GM21360 (cell line): ENCODE measurements around the gene SIGLEC8.
A peak's percentile ranks its signal among the peaks of the same experiment; 100 is the strongest.
"Not testable (repeated sequence)": the region's sequence is repeated elsewhere in the genome, so short reads cannot be mapped to it uniquely, and the experiment has no call there.

Source experiments
- ATAC-seq: cut with Tn5 transposase; IDR thresholded peaks from one replicate; pipeline ENCODE4 v1.9.1; 2021; ENCODE audit warnings: mild to moderate bottlenecking, moderate library complexity; ENCODE audit not compliant: unreplicated experiment

SIGLEC8 gene

DNA sequence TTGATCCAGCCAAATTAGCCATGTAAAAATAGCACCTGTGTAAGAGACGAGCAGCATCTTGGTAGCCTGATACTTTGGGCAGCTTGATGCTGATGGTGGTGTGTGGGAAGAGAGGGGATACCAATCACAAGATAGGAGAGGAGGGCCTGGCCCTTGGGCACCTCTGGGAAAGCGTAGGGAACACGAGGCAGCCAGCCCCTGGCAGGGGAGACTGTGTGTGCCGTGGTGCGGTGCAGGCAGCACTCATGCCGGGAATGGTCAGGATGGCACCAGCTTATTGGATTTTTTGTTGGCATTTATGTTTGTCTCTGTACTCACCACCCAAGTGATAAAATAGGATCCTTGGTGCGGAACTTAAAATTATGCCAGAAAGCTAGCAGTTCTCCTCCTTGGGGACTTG is 10.2 kb downstream of the SIGLEC8 start:
- ATAC-seq, result no peak

DNA sequence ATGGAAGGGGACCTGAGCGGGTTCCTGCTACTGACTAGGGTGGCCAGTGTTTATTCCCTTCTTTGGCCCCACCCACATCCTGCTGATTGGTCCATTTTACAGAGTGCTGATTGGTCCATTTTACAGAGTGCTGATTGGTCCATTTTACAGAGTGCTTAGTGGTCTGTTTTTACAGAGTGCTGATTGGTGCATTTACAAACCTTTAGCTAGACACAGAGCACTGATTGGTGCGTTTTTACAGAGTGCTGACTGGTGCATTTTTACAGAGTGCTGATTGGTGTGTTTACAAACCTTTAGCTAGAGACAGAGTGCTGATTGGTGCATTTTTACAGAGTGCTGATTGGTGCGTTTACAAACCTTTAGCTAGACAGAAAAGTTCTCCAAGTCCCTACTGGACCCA is 10.7 kb downstream of the SIGLEC8 start:
- not testable (repeated sequence) for ATAC-seq

DNA sequence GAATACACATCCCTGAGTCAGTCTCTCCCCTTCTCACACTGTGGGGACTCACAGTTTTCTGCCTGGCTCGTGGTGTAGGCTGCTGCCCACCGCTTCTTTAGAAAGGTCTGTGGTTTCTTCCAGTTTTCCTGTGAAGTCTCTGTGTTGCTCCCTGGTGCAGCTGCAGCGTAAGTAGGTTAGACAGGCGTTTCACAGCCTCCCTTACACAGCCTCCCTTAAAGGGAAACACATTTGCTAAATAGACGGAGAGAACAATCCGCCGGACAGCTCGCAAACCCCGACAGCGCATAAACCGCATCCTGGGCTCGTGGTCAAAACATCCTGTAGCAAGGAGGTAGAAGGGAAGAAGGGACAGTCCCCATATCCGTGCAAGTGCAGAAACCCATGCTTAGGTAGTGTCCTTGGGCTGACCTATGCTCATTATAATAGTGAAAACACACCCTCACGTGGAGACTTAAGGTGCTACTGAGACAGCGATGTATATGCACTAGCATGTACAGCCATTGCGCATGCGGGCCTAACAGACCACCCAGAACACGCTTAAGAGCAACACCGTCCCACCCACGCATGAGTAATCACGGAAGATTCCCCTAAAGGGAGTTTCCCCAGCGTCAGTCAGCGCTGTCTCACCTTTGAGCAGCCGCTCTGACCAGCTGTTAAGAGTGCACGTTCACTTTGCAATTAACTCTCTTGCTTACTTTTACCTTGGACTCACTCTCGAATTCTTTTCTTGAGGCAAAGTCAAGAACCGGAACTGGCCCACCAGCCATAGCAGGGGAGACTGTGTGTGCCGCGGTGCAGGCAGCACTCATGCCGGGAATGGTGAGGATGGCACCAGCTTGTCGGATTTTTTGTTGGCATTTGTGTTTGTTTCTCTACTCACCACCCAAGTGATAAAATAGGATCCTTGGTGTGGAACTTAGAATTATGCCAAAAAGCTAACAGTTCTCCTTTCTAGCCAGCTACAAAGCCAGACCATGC is 16.6 kb downstream of the SIGLEC8 start:
- peak; percentile 90 for ATAC-seq

DNA sequence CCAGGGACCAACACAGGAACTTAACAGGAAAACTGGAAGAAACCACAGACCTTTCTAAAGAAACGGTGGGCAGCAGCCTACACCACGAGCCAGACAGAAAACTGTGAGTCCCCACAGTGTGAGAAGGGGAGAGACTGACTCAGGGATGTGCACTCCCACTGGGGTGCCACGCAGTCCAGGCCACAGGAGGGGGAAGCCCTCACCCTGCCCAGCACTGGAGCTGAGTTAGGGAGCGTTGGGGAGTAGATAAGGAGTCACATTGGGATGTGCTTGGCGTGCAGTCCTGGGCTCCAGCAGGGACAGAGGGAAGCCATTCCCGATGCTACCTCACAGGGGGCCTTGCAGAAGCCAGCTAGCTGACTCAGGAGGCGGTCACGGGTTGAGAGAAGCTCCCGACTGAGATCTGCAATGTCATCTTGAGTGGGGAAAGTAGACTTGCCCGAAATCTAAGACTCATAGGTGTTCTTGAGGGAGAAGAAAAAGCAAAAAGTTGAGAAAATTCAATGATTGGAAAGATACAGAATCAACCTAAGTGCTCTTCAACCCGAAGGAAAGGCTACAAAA is 17.3 kb downstream of the SIGLEC8 start:
- ATAC-seq, result no peak

DNA sequence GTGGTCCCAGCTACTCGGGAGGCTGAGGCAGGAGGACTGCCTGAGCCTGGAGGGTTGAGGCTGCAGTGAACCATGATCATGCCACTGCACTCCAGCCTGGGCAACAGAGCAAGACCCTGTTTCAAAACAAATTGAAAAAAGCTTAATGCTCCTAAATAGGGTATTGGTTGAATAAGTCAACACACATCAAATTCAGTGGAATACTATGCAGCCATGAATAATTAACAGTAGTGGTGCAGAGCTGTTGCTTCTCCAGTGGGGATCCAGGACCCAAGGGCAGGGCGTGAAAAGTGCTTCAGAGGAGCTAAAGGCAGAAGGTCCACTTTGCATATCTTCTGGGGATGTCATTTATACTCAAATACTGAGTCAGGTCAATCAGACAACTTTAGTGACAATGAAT is 18.2 kb downstream of the SIGLEC8 start:
- ATAC-seq, result no peak

DNA sequence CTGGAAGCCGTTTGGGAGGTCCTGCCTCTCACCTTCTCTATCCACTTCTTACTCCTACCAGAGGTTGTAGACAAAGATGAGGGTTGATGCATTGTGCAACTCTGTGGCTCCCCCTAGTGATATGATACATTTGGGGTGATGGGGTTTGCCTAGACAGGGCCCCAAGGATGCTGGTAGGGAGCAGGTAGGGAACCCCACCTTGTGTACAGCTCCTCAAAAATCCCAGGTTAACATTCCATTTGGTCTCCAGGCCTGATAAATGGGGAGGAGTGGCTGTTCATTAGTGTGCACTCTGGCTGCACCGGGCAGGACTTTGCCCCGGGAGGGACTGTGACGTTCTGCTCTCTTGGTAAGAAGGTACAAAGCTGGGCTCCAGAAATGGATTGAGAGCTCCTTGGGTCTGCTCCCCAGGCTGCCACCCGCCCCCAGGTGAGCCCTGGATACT is 19.2 kb downstream of the SIGLEC8 start:
- ATAC-seq, result no peak

DNA sequence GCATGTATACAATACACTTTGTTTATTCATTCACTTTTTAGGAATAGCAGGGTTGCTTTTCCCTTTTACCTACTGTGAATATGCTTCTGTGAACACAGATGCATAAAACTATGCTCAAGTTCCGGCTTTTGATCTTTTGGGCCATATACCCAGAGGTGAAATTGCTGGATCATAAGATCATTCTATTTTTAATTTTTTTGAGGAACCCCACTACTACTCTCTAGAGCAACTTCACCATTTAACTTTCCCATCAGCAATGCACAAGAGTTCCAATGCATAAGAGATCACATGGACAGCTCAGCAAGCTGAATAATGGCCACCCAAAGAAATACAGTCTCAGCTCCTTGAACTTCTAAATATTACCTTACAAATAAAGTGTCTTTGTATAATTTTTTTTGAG is 23.8 kb downstream of the SIGLEC8 start:
- no peak for ATAC-seq

DNA sequence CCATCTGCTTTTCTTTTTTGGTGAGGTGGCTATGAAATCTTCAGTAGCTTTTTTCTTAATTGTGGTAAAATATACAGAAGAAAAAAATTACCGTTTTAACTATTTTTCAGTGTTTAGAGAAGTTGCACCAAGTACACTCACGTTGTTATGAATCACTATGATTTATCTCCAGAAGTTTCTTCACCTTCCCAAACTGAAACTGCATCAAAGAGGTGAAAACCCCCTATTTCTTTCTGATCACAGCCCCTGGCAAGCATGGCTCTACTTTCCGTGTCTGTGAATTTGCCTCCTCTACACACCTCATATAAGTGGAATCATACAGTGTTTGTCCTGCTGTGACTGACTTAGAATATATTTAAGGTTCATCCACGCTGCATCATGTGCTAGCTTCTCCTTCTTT is 25.2 kb downstream of the SIGLEC8 start:
- no peak for ATAC-seq

DNA sequence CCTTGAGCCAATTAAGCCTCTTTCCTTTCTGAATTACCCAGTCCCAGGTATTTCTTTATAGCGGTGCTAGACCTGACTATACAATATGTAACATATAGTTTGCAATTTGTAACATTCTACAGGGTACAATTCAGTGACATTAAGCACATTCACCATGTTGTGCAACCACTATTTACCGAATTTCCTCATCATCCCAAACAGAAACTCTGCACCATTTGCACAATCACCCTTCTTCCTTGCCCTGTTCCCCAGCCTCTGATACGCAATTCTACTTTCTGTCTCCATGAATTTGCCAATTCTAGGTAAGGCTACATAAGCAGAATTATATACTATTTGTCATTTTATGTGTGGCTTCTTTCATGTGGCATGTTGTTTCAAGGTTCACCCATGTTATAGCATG is 27.1 kb downstream of the SIGLEC8 start:
- no peak for ATAC-seq

DNA sequence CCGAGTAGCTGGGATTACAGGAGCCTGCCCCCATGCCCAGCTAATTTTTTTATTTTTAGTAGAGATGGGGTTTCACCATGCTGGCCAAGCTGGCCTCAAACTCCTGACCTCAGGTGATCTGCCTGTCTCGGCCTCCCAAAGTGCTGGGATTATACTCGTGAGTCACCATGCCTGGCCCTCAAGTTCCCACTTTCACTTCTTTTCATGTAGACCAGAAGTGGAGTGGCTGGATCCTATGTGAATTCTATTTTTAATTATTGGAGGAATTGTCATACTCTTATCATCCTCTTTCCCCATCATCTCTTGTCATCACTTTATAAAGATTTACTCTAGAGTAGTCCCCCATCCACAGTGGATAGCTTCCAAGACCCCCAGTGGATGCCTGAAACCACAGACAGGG is 28.0 kb downstream of the SIGLEC8 start:
- ATAC-seq, result no peak

DNA sequence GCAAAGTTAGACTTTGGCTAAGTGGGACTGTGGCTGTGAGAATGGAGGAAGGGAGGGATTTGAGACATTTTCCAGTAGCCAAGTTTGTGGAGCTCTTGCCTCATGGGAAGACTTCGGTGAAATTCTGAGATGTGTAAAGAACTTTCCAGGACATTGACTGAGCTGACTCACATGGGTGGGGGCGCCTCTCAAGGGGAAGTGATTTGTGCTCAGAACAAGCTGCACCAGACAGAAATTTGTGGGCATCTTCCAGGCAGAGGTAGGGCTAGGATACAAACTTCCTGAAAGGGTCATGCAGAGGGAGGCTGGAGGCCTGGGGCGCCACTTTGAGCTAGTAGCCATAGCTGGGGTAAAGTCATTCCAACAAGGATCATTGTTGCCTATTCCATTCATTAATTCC is 31.1 kb downstream of the SIGLEC8 start:
- no peak for ATAC-seq

DNA sequence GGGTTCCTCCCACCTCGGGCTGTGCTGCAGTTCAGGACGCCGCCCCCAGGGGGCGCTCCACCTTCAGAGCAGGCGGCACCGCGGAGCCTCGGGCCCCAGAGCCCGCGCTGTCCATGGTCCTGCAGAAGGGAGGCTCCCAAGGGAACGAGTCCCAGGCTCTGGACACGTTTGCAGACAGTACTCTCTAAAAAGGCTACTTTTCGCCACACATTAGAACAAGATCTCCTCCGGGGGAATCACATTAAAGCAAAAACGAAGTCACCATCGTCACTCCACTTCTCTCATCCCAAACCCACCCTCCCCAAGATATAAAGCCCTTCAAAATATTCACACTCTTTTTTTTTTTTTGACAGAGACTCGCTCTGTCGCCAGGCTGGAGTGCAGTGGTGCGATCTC is 36.2 kb downstream of the SIGLEC8 start:
- no peak for ATAC-seq

DNA sequence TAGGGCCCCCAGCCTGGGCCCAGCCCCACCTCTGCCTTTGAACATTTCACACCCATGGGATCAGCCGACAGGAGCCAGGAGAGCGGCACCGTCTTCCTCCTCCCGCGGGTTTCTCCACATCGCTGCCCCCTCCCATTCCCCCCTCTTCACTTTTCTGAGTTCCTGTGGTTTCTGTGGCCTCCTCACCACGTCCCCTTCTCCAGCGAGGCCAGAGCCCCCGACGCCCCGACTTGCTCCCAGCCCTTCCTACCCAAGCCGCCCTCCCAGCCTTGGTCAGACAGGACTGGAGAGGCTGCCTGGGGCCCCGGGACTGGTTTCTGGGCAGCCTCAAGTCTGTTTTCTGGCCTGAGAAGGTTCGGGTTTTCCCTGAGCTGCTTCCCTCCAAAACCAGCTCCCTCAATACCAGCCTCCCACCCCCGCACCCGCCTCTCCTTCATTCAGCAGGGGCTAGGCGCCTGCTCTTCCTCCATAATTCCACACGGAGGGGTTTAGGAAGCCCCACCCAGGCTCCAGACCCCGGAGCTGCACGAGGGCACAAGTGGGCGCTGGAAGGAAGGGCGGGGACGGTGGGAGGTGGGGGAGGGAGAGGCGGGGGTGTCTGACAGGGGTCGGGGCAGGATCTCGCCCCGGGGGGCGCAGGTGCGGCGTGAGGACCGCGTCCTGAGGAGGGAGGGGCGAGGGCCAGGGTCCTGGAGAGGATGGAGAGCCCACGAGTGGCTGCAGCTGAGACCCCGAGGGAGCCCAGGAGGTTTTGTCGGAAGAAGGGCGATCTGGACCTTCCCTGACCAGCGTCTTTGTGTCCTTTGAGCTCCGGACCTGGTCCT is 36.8 kb downstream of the SIGLEC8 start:
- ATAC-seq, result no peak

DNA sequence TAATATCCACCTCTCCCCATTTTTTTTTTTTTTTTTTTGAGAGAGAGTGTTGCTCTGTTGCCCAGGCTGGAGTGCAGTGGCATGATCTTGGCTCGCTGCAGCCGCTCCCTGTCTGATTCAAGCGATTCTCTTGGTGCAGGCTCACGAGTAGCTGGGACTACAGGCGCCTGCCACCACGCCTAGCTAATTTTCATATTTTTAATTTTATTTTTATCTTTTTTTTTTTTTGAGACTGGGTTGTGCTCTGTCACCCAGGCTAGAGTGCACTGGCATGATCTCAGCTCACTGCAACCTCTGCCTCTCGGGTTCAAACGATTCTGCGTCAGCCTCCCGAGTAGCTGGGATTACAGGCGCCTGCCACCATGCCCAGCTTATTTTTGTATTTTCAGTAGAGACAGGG is 37.7 kb downstream of the SIGLEC8 start:
- not testable (repeated sequence) for ATAC-seq

DNA sequence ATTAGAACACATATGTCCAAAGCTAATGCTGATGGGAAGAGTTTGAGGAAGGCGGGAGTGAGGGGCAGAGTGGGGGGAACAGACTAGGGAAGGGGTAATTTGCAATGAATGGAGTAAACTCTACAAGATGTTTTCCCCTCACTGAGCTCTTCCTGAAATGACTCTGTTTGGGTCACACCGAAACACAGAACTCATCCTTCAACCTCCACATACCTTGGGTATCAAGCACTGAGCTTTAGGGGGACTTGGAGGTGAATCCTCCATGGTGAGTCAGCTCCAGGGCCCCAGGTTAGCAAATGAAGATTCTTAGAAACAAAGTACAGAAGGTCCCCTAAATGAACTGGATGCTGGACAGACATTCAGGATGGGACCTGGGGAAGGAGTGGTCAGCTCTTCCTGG is 39.5 kb downstream of the SIGLEC8 start:
- no peak for ATAC-seq

DNA sequence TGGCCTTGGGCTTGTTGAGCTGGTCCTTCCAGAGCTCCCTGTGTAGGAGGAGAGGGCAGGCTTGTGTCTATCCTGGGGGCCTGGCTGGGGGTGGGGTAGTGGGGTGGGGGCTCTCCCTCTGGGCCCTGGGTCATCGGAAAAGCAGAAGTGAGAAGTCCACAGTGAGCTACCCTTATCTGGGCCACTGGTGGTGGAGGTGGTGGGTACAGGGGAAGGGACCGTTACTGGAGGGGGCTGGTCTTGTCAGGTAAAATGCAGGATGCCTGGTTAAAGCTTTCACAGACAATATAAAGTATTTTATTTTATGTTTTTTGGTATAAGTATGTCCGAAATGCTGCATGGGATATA is 40.5 kb downstream of the SIGLEC8 start:
- no peak for ATAC-seq

DNA sequence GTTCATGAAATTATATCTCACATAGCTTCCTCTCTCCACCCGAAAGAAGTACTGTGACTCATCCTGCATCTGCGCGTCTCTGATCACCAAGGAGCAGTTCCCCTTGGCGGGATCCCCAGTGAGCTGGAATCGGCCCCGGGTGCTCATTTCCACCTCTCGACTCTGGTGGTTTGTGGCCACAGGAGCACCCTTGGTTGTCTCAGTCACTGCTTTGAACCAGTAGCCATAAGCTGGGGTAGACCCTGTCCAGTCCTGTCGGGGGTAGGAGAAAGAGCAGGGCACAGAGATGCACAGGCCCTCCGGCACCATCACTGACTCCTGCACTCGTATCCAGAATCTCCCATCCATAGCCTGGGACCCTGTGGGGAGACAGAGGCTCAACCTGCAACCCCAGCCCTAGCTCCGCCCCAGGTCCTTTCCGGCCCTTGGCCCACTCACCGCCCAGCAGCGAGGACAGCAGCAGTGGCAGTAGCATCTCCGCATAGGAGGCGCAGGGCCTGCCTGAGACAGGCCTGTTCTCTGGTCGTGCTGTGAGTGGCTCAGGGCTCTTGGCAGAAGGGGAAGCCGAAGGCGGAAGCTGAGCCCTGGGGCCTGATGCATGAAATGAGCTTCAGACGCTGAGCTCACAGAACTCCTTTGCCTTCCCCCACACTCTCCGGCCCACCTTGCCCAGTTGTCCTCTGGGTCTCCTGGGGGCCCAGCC is 41.0 kb downstream of the SIGLEC8 start, which contains the start of gene SIGLEC10:
SIGLEC10 (minus strand) TSS at position 536 of the 703 bp plus-strand sequence; CDS start at position 475, 61 bp downstream.
- peak; percentile 70 for ATAC-seq

DNA sequence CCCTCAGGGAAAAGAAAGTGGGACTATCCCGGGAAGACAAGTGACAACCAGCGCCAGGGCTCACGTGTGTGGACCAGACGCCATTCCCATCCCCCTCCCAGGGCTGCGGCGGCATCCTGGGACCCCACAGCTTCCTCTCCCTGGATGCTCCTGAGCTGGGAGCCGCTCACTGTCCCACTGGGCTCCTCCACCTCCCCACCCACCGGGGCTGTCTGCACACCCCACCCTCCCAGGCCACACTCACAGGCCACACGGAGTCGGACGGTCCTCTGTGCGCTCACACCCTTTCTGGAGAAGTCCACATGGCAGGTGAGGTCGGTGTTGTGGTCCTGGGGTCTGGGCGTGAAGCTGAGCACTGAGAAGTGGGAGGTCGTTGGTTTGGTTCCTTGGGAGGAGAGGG is 41.8 kb downstream of the SIGLEC8 start:
- ATAC-seq, result not testable (repeated sequence)

DNA sequence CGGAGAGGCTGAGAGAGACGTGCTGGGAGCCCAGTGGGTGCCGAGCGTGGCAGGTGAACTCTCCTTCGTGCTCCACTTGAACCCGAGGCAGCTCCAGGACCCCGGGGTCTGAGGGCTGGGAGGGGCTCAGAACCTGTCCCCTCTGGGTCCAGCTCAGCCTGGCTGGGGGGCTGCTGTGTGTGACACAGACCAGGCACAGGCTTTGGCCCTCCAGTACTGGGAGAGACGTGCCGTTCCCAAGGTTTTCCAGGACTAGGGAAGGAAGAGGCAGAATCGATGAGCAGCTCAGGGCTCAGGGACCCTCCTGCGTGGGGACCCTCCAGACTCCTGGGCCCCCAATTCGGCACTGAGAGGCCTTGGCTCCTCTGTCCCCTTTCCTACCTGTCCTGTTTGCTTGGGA is 43.1 kb downstream of the SIGLEC8 start:
- ATAC-seq, result no peak

DNA sequence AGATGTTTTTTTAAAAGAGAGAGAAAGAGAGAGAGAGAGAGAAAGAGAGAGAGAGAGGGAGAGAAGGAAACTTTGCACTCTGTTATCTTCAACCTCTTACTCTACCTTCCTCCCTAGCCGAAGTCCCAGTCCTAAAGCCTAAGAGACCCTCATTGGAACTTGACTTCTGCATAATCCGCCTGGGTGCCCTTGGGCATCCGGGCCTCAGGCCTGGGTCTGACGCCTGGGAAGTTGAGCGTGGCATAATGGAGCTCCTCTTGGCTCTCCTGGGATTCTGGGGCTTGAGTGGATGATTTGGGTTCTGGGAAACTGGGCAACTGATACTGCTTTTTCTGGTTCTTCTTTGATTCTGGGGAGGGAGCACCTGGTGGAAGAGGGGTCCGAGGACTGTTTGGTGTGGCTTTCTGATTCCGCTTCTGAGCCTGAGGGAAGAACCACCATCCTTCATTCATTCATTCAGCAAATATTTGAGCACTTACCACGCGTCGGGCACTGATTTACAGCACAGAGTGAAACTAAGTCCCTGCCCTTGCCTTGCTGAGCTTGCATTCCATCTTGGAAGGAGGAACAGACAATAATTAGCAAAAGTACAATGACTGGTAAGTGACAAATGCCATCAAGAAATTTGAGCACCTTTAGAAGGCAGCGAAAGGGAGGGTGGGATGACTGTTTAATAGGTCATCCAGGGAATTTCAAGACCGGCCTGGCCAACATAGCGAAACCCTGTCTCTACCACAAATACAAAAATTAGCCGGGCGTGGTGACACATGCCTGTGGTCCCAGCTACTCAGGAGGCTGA is 47.1 kb downstream of the SIGLEC8 start:
- ATAC-seq, result no peak
